ENCODE data around the gene TLR10. TPM values are rescaled to one million over a fixed set of nuclear protein-coding genes. Genes with fewer than 3 reads are reported as not detected.

Gene TLR10
- under 1 TPM in 3 of 4 donors, not detected in 1; 0.09 to 0.38 (median 0.38) TPM for total RNA-seq

DNA sequence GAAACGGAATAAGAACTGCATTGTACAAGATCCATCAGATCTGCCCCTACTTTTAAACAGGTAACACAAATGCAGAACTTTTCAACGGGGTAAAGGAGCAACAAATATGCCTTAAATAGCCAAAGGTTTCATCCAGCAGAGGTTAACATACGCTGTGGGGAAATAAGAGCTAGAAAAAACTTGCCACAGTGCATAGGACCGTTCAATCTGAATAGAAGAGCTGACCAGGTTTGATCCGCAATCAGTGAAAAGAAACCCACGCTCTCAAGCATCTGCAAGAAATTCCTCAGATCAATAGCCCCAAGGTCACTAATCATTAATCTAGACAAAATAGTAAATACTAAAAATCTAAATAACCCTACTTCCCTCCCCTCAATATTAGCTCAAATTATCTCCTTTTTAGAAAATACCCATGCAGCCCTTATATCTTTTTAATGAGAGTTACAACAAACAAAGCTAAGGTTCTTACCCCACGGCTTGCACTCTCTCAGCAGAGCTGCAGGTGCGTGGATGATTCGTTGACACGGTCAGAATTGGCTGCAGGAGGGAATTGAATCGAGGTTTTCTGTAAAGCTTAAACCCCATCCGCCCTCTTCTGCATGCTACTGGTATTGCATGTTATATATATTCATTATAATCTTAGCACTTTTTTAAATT is at the start of gene TLR10:
Gene TLR10 (minus strand): TSS at position 539 of the 657 bp plus-strand sequence. CDS start 7,400 bp downstream, outside the sequence.
- peak; percentile 11 for DNase-seq
- Histone ChIP-seq H3K27me3 (no peaks in the 10 kb centered on the region), H3K27ac (no peak within 1 kb of the TSS), H3K36me3 (no peaks in the 10 kb centered on the region), H3K4me3 (peak within 1 kb of the TSS in 1 of 4 donors; percentile 14), H3K9me3 (no peaks in the 10 kb centered on the region), H3K4me1 (peaks cover 0 to 3% (median 0%) of the 10 kb centered on the region in 3 donors)
- WGBS, 2 donors: 34 to 35% methylated on average over 12 of the region's 12 CpGs
- intact Hi-C loops (cut with DNase I): no loop called here
- peak; percentile 67 to 82 (median 68) for TF ChIP-seq CTCF (IDR thresholded peaks at IDR 0.05)
- no peak for TF ChIP-seq POLR2A (IDR thresholded peaks at IDR 0.05)

GRCh38 chr4:38832206-38832605 is 49.4 kb upstream of the TLR10 start:
- no peak overlapping the region for H3K4me3 ChIP-seq
- H3K9me3 ChIP-seq: peaks cover 0 to 5% (median 0%) of the 10 kb centered on the region in 3 donors
- no peak for TF ChIP-seq CTCF (IDR thresholded peaks at IDR 0.05)
- TF ChIP-seq POLR2A (IDR thresholded peaks at IDR 0.05): no peak
- no peaks in the 10 kb centered on the region for H3K27me3 ChIP-seq
- intact Hi-C loops (cut with DNase I): no loop called here
- no peaks in the 10 kb centered on the region for H3K4me1 ChIP-seq
- no peak overlapping the region for H3K27ac ChIP-seq
- H3K36me3 ChIP-seq: no peaks in the 10 kb centered on the region
- DNase-seq: no peak
- 89 to 100% methylated on average over 1 of the region's 1 CpG for WGBS, 2 donors

DNA sequence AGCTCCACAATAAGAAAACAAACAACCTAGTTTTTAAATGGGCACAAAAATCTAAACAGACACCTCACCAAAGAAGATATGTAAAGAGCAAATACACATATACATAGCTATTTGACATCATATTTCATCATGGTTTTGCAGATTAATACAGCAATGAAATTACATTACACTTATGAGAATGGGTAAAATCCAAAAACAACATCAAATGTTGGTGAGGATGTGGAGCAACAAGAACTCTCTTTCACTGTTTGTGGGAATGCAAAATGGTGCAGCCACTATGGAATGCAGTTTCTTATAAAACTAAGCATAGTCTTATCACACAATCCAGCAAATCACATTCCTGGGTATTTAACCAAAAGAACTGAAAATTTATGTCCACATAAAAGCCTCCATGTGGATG is 48.9 kb upstream of the TLR10 start:
- intact Hi-C loops (cut with DNase I): no loop called here
- Histone ChIP-seq H3K4me3 (no peak overlapping the region), H3K9me3 (peaks cover 0 to 5% (median 0%) of the 10 kb centered on the region in 3 donors), H3K36me3 (no peaks in the 10 kb centered on the region), H3K4me1 (no peaks in the 10 kb centered on the region), H3K27me3 (no peaks in the 10 kb centered on the region), H3K27ac (no peak overlapping the region)
- TF ChIP-seq CTCF (IDR thresholded peaks at IDR 0.05): no peak
- no peak for TF ChIP-seq POLR2A (IDR thresholded peaks at IDR 0.05)
- DNase-seq: no peak

DNA sequence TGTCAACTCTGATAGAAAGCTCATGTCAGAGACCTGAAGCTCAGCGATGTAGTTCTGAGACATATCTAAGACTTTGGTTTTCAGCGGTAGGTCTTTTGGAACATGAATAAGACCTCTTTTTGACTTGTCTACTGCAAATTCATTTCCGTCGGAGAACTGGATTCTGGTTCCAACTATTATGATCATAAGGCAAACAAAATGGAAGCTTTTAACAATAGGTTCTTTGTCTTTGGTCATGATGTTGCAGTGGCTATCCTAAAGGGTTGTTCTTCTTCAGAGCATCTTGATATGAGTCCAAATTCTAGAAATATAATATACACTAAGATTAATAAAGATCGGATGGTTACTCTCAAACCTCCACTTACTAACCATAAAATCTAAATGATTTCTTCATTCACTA is 46.4 kb upstream of the TLR10 start:
- Histone ChIP-seq H3K27me3 (no peaks in the 10 kb centered on the region), H3K4me1 (no peaks in the 10 kb centered on the region), H3K4me3 (no peak overlapping the region), H3K9me3 (no peaks in the 10 kb centered on the region), H3K36me3 (no peaks in the 10 kb centered on the region), H3K27ac (no peak overlapping the region)
- no peak for DNase-seq
- no peak for TF ChIP-seq CTCF (IDR thresholded peaks at IDR 0.05)
- no peak for TF ChIP-seq POLR2A (IDR thresholded peaks at IDR 0.05)
- 81 to 94% methylated on average over 5 of the region's 5 CpGs for WGBS, 2 donors
- intact Hi-C loops (cut with DNase I): no loop called here

- no peak overlapping the region for H3K4me3 ChIP-seq
- TF ChIP-seq CTCF (IDR thresholded peaks at IDR 0.05) (no peak), POLR2A (IDR thresholded peaks at IDR 0.05) (no peak)
- intact Hi-C loops (cut with DNase I): no loop called here
- H3K36me3 ChIP-seq: no peaks in the 10 kb centered on the region
- H3K4me1 ChIP-seq: no peaks in the 10 kb centered on the region
- WGBS, 2 donors: 92 to 96% methylated on average over 8 to 9 of the region's 27 CpGs
- H3K27ac ChIP-seq: no peak overlapping the region
- H3K27me3 ChIP-seq: no peaks in the 10 kb centered on the region
- DNase-seq: no peak
- no peaks in the 10 kb centered on the region for H3K9me3 ChIP-seq
Measured at GRCh38 chr4:38823766-38824165, 41.0 kb upstream of the TLR10 start.

Measured in esophagus squamous epithelium (tissue), 5 donors.